Anterior cingulate cortex (tissue), 58 donors: ENCODE measurements around the gene SULT4A1.
"Not testable (repeated sequence)": the region's sequence is repeated elsewhere in the genome, so short reads cannot be mapped to it uniquely, and the experiment has no call there.

Experiments
- DNase-seq, 58 donors: peaks; one replicate each; lab custom pipeline; 2025; lab: John Stamatoyannopoulos, UW

SULT4A1 gene

GRCh38 chr22:43888740-43889139, 26.4 kb upstream of the SULT4A1 start:
- no peak for DNase-seq

GRCh38 chr22:43887391-43887790, 25.1 kb upstream of the SULT4A1 start:
- no peak for DNase-seq

GRCh38 chr22:43886231-43886630, 23.9 kb upstream of the SULT4A1 start:
- DNase-seq, result no peak

GRCh38 chr22:43885786-43886185, 23.5 kb upstream of the SULT4A1 start:
- DNase-seq, result no peak

GRCh38 chr22:43885319-43885671, 23.0 kb upstream of the SULT4A1 start:
- no peak for DNase-seq

- peak in 22 of 58 donors; percentile 8 to 65 (median 26) for DNase-seq
Observed at GRCh38 chr22:43884600-43885318, 22.4 kb upstream of the SULT4A1 start.

GRCh38 chr22:43883719-43884415, 21.6 kb upstream of the SULT4A1 start:
- no peak for DNase-seq

GRCh38 chr22:43883012-43883661, 20.8 kb upstream of the SULT4A1 start:
- peak in 9 of 58 donors; percentile 5 to 37 (median 22) for DNase-seq

- DNase-seq, result no peak
Observed at GRCh38 chr22:43882122-43882767, 19.9 kb upstream of the SULT4A1 start.

GRCh38 chr22:43881091-43882061, 19.1 kb upstream of the SULT4A1 start:
- no peak for DNase-seq

- no peak for DNase-seq
Observed at GRCh38 chr22:43880541-43880991, 18.3 kb upstream of the SULT4A1 start.

GRCh38 chr22:43879901-43880540, 17.7 kb upstream of the SULT4A1 start:
- DNase-seq, result no peak

GRCh38 chr22:43878831-43879550, 16.7 kb upstream of the SULT4A1 start:
- DNase-seq, result no peak

GRCh38 chr22:43878079-43878795, 15.9 kb upstream of the SULT4A1 start:
- DNase-seq, result no peak

- no peak for DNase-seq
Observed at GRCh38 chr22:43876866-43877509, 14.7 kb upstream of the SULT4A1 start.

GRCh38 chr22:43869799-43870198, 7.5 kb upstream of the SULT4A1 start:
- DNase-seq, result no peak

GRCh38 chr22:43869001-43869400, 6.7 kb upstream of the SULT4A1 start:
- DNase-seq, result not testable (repeated sequence)
